Rectal smooth muscle tissue (tissue), 1 donor: ENCODE results near the gene SLC38A9.

Experiments used
- H3K27ac ChIP-seq: one replicate; pipeline ENCODE4 v1.7.0; 2013; ENCODE audit warnings: low read depth, low read length, inconsistent platforms
- H3K27me3 ChIP-seq: one replicate; pipeline ENCODE4 v1.7.0; 2013; ENCODE audit warnings: low read length; ENCODE audit not compliant: control insufficient read depth, insufficient read depth
- H3K36me3 ChIP-seq: one replicate; pipeline ENCODE4 v1.7.0; 2013; ENCODE audit warnings: low read length; ENCODE audit not compliant: control insufficient read depth, insufficient read depth
- H3K4me1 ChIP-seq: one replicate; pipeline ENCODE4 v1.7.0; 2013; ENCODE audit warnings: low read length; ENCODE audit not compliant: control insufficient read depth, insufficient read depth
- H3K4me3 ChIP-seq: one replicate; pipeline ENCODE4 v1.7.0; 2013; ENCODE audit warnings: low read length
- H3K9ac ChIP-seq: one replicate; pipeline ENCODE4 v1.7.0; 2013; ENCODE audit warnings: low read length

The SLC38A9 gene

DNA sequence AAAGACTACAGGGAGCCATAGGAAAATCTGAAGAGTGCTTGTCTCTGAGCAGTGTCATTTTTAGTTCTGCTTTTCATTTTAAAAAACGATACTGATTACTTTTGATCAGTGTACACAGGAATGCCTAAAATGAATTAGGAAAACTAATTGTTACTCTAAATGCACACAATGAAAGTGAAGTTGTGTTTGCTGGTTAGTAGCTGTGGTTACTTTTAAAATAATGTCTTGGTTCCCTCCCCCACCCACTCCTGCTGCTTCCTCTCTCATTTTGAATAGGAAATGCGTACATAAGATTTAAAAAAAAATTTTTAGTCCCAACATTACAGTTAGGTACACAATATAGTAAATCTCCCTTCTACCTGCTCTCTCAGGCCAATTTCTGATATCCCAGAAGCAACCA lies 129.9 kb downstream of the SLC38A9 start:
- Histone ChIP-seq H3K9ac (no peak overlapping the region), H3K36me3 (no peaks in the 10 kb centered on the region), H3K4me1 (peaks cover 7% of the 10 kb centered on the region), H3K27ac (no peak overlapping the region), H3K4me3 (no peak overlapping the region), H3K27me3 (no peaks in the 10 kb centered on the region)

- no peak overlapping the region for H3K27ac ChIP-seq
Observed at GRCh38 chr5:55580042-55580441, 132.1 kb downstream of the SLC38A9 start.

GRCh38 chr5:55578771-55579170 lies 133.4 kb downstream of the SLC38A9 start:
- Histone ChIP-seq H3K4me1 (peaks cover 12% of the 10 kb centered on the region), H3K27ac (no peak overlapping the region), H3K36me3 (no peaks in the 10 kb centered on the region)

More at GRCh38 chr5:55580042-55580441, 132.1 kb downstream of the SLC38A9 start:
- H3K4me1 ChIP-seq, result peaks cover 12% of the 10 kb centered on the region
- H3K27me3 ChIP-seq, result no peaks in the 10 kb centered on the region
- H3K36me3 ChIP-seq, result no peaks in the 10 kb centered on the region
- no peak overlapping the region for H3K9ac ChIP-seq
- no peak overlapping the region for H3K4me3 ChIP-seq

GRCh38 chr5:55577353-55578060 lies 134.6 kb downstream of the SLC38A9 start:
- Histone ChIP-seq H3K27me3 (no peaks in the 10 kb centered on the region), H3K36me3 (no peaks in the 10 kb centered on the region), H3K4me3 (peak overlapping the region; percentile 6), H3K4me1 (peaks cover 12% of the 10 kb centered on the region), H3K27ac (peak overlapping the region; percentile 19), H3K9ac (no peak overlapping the region)

More at GRCh38 chr5:55578771-55579170, 133.4 kb downstream of the SLC38A9 start:
- no peak overlapping the region for H3K9ac ChIP-seq
- no peaks in the 10 kb centered on the region for H3K27me3 ChIP-seq
- no peak overlapping the region for H3K4me3 ChIP-seq

DNA sequence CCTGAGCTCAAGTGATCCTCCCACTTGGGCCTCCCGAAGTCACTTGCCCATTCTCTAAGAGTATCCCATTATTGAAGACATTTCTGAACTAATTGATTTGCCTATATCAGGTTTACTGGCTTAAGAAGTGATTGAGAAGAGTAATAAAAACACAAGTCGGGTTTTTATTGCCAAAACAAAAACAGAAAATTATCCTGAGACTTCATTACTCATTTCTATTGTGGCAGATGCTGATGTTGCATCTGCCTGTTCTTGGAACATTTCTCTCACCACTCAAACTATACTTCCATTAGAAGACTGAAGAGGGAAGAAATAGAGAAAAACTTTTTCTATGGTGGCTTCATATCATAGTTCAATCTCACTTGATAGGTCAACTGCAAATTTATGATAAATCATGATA lies 135.5 kb downstream of the SLC38A9 start:
- H3K27ac ChIP-seq, result peak overlapping the region; percentile 44
- H3K4me3 ChIP-seq, result no peak overlapping the region
- H3K4me1 ChIP-seq, result peaks cover 12% of the 10 kb centered on the region
- no peaks in the 10 kb centered on the region for H3K36me3 ChIP-seq
- no peak overlapping the region for H3K9ac ChIP-seq
- no peaks in the 10 kb centered on the region for H3K27me3 ChIP-seq
